Stimulated activated naive CD8-positive, alpha-beta T cell treated with anti-CD3 and anti-CD28 coated beads, Interleukin-15, Interleukin-2, amounts not matched to agents 100 ng/mL and 50 ng/mL, for 24 hours (primary cell): ENCODE data around the gene AMOTL2.

Experiments used
- H3K27ac Mint-ChIP-seq: one replicate; pipeline ENCODE4 v1.8.0; 2021; ENCODE audit warnings: mild to moderate bottlenecking, mixed read lengths
- H3K27me3 Mint-ChIP-seq: one replicate; pipeline ENCODE4 v1.8.0; 2021; ENCODE audit warnings: mixed read lengths
- H3K36me3 Mint-ChIP-seq: one replicate; pipeline ENCODE4 v1.8.0; 2021; ENCODE audit warnings: low read depth, mixed read lengths
- H3K4me1 Mint-ChIP-seq: one replicate; pipeline ENCODE4 v1.8.0; 2021; ENCODE audit warnings: low read depth, mixed read lengths
- H3K4me3 Mint-ChIP-seq: one replicate; pipeline ENCODE4 v1.8.0; 2021; ENCODE audit warnings: mild to moderate bottlenecking, mixed read lengths
- H3K9me3 Mint-ChIP-seq: one replicate; pipeline ENCODE4 v1.8.0; 2021; ENCODE audit warnings: mixed read lengths

AMOTL2 gene

GRCh38 chr3:134374105-134374790, at the start of gene AMOTL2:
Gene AMOTL2 (minus strand): TSS chr3:134374447. CDS start chr3:134371433, 3,014 bp downstream.
- peak within 1 kb of the TSS; percentile 75 for H3K4me3 Mint-ChIP-seq
- H3K4me1 Mint-ChIP-seq = peaks cover 9% of the 10 kb centered on the region
- no peaks in the 10 kb centered on the region for H3K36me3 Mint-ChIP-seq
- H3K27me3 Mint-ChIP-seq = peaks cover 42% of the 10 kb centered on the region
- H3K9me3 Mint-ChIP-seq = no peaks in the 10 kb centered on the region
- no peak within 1 kb of the TSS for H3K27ac Mint-ChIP-seq

GRCh38 chr3:134423153-134423552, 48.9 kb upstream of the AMOTL2 start:
- Mint-ChIP-seq H3K27ac (no peak overlapping the region), H3K36me3 (no peaks in the 10 kb centered on the region), H3K27me3 (no peaks in the 10 kb centered on the region), H3K9me3 (no peaks in the 10 kb centered on the region), H3K4me1 (no peaks in the 10 kb centered on the region), H3K4me3 (no peak overlapping the region)

GRCh38 chr3:134419960-134420321, 45.7 kb upstream of the AMOTL2 start:
- Mint-ChIP-seq H3K36me3 (no peaks in the 10 kb centered on the region), H3K9me3 (no peaks in the 10 kb centered on the region), H3K27ac (no peak overlapping the region), H3K27me3 (peaks cover 2% of the 10 kb centered on the region), H3K4me1 (no peaks in the 10 kb centered on the region), H3K4me3 (no peak overlapping the region)

- Mint-ChIP-seq H3K36me3 (no peaks in the 10 kb centered on the region), H3K27ac (peak overlapping the region; percentile 16), H3K4me3 (no peak overlapping the region), H3K27me3 (peaks cover 6% of the 10 kb centered on the region), H3K4me1 (no peaks in the 10 kb centered on the region), H3K9me3 (no peaks in the 10 kb centered on the region)
Observed at GRCh38 chr3:134419214-134419959, 45.1 kb upstream of the AMOTL2 start.

- Mint-ChIP-seq H3K4me1 (no peaks in the 10 kb centered on the region), H3K27ac (no peak overlapping the region), H3K9me3 (no peaks in the 10 kb centered on the region), H3K27me3 (peaks cover 79% of the 10 kb centered on the region), H3K36me3 (no peaks in the 10 kb centered on the region), H3K4me3 (no peak overlapping the region)
Observed at GRCh38 chr3:134409041-134409440, 34.8 kb upstream of the AMOTL2 start.

- H3K4me3 Mint-ChIP-seq = no peak overlapping the region
- peaks cover 9% of the 10 kb centered on the region for H3K9me3 Mint-ChIP-seq
- peaks cover 83% of the 10 kb centered on the region for H3K27me3 Mint-ChIP-seq
- no peak overlapping the region for H3K27ac Mint-ChIP-seq
- H3K36me3 Mint-ChIP-seq = no peaks in the 10 kb centered on the region
- H3K4me1 Mint-ChIP-seq = no peaks in the 10 kb centered on the region
Observed at GRCh38 chr3:134407239-134407625, 33.0 kb upstream of the AMOTL2 start.

- no peak overlapping the region for H3K27ac Mint-ChIP-seq
- H3K4me1 Mint-ChIP-seq = no peaks in the 10 kb centered on the region
- no peaks in the 10 kb centered on the region for H3K36me3 Mint-ChIP-seq
- peaks cover 13% of the 10 kb centered on the region for H3K9me3 Mint-ChIP-seq
- peaks cover 83% of the 10 kb centered on the region for H3K27me3 Mint-ChIP-seq
- H3K4me3 Mint-ChIP-seq = no peak overlapping the region
Observed at GRCh38 chr3:134406331-134407238, 32.3 kb upstream of the AMOTL2 start.

- Mint-ChIP-seq H3K36me3 (no peaks in the 10 kb centered on the region), H3K27ac (no peak overlapping the region), H3K27me3 (peaks cover 85% of the 10 kb centered on the region), H3K9me3 (peaks cover 13% of the 10 kb centered on the region), H3K4me1 (no peaks in the 10 kb centered on the region), H3K4me3 (no peak overlapping the region)
Observed at GRCh38 chr3:134404366-134404885, 30.2 kb upstream of the AMOTL2 start.

GRCh38 chr3:134397755-134398154, 23.5 kb upstream of the AMOTL2 start:
- H3K4me3 Mint-ChIP-seq = no peak overlapping the region
- H3K4me1 Mint-ChIP-seq = no peaks in the 10 kb centered on the region
- no peaks in the 10 kb centered on the region for H3K36me3 Mint-ChIP-seq
- peaks cover 58% of the 10 kb centered on the region for H3K27me3 Mint-ChIP-seq
- H3K27ac Mint-ChIP-seq = no peak overlapping the region
- peaks cover 8% of the 10 kb centered on the region for H3K9me3 Mint-ChIP-seq

- H3K27me3 Mint-ChIP-seq = peaks cover 47% of the 10 kb centered on the region
- H3K36me3 Mint-ChIP-seq = no peaks in the 10 kb centered on the region
- no peaks in the 10 kb centered on the region for H3K4me1 Mint-ChIP-seq
- no peak overlapping the region for H3K4me3 Mint-ChIP-seq
- H3K9me3 Mint-ChIP-seq = no peaks in the 10 kb centered on the region
- H3K27ac Mint-ChIP-seq = no peak overlapping the region
Observed at GRCh38 chr3:134395103-134395502, 20.9 kb upstream of the AMOTL2 start.

GRCh38 chr3:134394380-134394779, 20.1 kb upstream of the AMOTL2 start:
- Mint-ChIP-seq H3K4me1 (no peaks in the 10 kb centered on the region), H3K27ac (no peak overlapping the region), H3K27me3 (peaks cover 45% of the 10 kb centered on the region), H3K4me3 (no peak overlapping the region), H3K9me3 (no peaks in the 10 kb centered on the region), H3K36me3 (no peaks in the 10 kb centered on the region)

- Mint-ChIP-seq H3K4me1 (no peaks in the 10 kb centered on the region), H3K36me3 (no peaks in the 10 kb centered on the region), H3K4me3 (no peak overlapping the region), H3K9me3 (no peaks in the 10 kb centered on the region), H3K27me3 (peaks cover 48% of the 10 kb centered on the region), H3K27ac (no peak overlapping the region)
Observed at GRCh38 chr3:134393074-134393473, 18.8 kb upstream of the AMOTL2 start.

GRCh38 chr3:134392336-134392983, 18.2 kb upstream of the AMOTL2 start:
- Mint-ChIP-seq H3K27ac (no peak overlapping the region), H3K36me3 (no peaks in the 10 kb centered on the region), H3K9me3 (no peaks in the 10 kb centered on the region), H3K27me3 (peaks cover 50% of the 10 kb centered on the region), H3K4me1 (no peaks in the 10 kb centered on the region), H3K4me3 (no peak overlapping the region)

- Mint-ChIP-seq H3K27me3 (peaks cover 42% of the 10 kb centered on the region), H3K27ac (no peak overlapping the region), H3K36me3 (no peaks in the 10 kb centered on the region)
Observed at GRCh38 chr3:134389865-134390264, 15.6 kb upstream of the AMOTL2 start.

More at GRCh38 chr3:134389865-134390264, 15.6 kb upstream of the AMOTL2 start:
- Mint-ChIP-seq H3K4me1 (no peaks in the 10 kb centered on the region), H3K9me3 (no peaks in the 10 kb centered on the region), H3K4me3 (no peak overlapping the region)
